Measurements from ENCODE around the gene ATP1B2.

Gene ATP1B2, protein sequence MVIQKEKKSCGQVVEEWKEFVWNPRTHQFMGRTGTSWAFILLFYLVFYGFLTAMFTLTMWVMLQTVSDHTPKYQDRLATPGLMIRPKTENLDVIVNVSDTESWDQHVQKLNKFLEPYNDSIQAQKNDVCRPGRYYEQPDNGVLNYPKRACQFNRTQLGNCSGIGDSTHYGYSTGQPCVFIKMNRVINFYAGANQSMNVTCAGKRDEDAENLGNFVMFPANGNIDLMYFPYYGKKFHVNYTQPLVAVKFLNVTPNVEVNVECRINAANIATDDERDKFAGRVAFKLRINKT

DNA sequence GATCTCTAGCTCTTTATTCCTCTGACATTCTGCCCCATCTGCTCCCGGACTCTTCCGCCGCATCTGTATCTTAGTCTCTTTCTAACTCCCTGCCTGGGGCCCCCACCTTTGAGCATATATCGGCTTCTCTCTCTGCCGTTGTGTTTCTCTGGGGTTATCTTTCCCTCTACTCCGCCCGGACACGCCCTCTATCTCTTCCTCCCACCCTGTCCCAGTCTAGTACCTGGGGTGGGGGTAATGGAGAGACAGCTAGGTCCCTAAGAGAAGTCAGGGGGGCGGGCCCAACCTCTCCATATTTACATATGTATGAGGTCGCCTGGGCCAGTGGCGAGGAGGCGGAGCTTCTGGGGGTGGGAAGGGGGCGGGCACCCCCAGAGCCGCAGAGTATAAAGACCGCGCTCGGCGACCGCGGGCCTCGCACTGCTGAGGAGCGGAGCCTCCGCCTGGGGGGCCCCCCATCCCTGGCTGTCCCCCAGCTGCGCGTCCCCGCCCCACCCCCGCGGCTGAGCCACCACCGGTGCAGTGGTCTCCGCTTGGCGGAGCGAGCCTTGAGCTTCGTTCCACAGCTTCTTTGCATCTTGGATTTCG is at the start of gene ATP1B2:
ATP1B2 (plus strand) TSS at position 418 of the 588 bp plus-strand sequence. CDS start 593 bp downstream, outside the sequence.
- no peaks in the 10 kb centered on the region for H3K36me3 ChIP-seq (ENCODE audit: control insufficient read depth in 1 of 2, insufficient read depth in 2 of 2, low read length in 2 of 2)
- H3K9me3 ChIP-seq (ENCODE audit: control insufficient read depth in 1 of 2, low read length in 2 of 2) = no peaks in the 10 kb centered on the region
- H3K9ac ChIP-seq (ENCODE audit: low read depth in 1 of 2, low read length in 2 of 2) = no peak within 1 kb of the TSS
- H3K27ac ChIP-seq (ENCODE audit: low read depth, low read length) = no peak within 1 kb of the TSS
- H3K4me3 ChIP-seq (ENCODE audit: low read depth in 1 of 2, low read length in 2 of 2) = peak within 1 kb of the TSS; percentile 60
- peaks cover 35 to 41% of the 10 kb centered on the region in 2 donors for H3K27me3 ChIP-seq (ENCODE audit: control insufficient read depth in 1 of 2, insufficient read depth in 2 of 2, low read length in 2 of 2)
- H3K4me1 ChIP-seq (ENCODE audit: control insufficient read depth in 1 of 2, insufficient read depth in 2 of 2, low read length in 2 of 2) = peaks cover 9% of the 10 kb centered on the region in 2 donors

DNA sequence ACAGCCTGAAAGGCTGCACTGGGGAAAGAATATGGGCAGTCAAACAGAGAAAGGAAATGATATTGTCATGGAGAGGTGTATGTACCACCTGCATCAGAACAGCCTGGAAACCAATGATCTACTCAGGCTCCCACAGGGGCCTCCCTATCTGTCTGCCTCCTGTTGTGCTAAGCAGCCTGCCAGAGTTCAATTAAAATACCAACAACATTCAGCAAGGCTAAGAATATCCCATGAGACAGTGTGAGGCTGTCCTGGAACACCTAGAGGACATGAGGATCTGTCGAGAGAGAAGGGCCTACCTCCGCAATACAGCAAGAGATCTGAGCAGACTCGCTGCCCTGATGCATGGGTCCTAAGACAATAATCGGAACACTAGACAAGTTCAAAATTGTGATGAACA is 44.4 kb upstream of the ATP1B2 start:
- no peak overlapping the region for H3K9ac ChIP-seq (ENCODE audit: low read depth in 1 of 2, low read length in 2 of 2)
- H3K27ac ChIP-seq (ENCODE audit: low read depth, low read length) = no peak overlapping the region
- no peak overlapping the region for H3K4me3 ChIP-seq (ENCODE audit: low read depth in 1 of 2, low read length in 2 of 2)
- no peaks in the 10 kb centered on the region for H3K9me3 ChIP-seq (ENCODE audit: control insufficient read depth in 1 of 2, low read length in 2 of 2)
- H3K27me3 ChIP-seq (ENCODE audit: control insufficient read depth in 1 of 2, insufficient read depth in 2 of 2, low read length in 2 of 2) = no peaks in the 10 kb centered on the region
- no peaks in the 10 kb centered on the region for H3K4me1 ChIP-seq (ENCODE audit: control insufficient read depth in 1 of 2, insufficient read depth in 2 of 2, low read length in 2 of 2)
- H3K36me3 ChIP-seq (ENCODE audit: control insufficient read depth in 1 of 2, insufficient read depth in 2 of 2, low read length in 2 of 2) = peaks cover 16 to 51% of the 10 kb centered on the region in 2 donors

DNA sequence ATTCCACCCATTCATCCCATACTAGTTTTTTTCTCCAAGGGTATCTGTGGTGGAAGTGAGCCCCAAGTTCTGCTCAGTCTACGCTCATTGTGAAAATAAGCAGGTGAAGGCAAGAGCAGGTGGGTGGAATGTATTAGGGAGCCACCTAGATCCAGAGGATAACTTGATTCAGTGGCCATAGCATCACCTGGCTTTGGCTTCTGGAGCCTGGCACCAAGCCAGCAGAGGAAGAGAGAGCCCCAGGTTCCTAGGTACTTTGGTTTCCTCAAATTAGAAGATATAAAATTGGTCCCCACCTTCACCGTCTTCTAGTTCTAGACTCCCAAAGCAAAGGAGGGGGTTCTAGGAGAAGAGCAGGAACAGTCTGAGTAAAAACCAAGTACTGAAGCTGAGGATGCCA is 40.1 kb upstream of the ATP1B2 start:
- Histone ChIP-seq H3K4me1 (ENCODE audit: control insufficient read depth in 1 of 2, insufficient read depth in 2 of 2, low read length in 2 of 2) (peaks cover 18 to 24% of the 10 kb centered on the region in 2 donors), H3K9ac (ENCODE audit: low read depth in 1 of 2, low read length in 2 of 2) (no peak overlapping the region), H3K27ac (ENCODE audit: low read depth, low read length) (no peak overlapping the region), H3K4me3 (ENCODE audit: low read depth in 1 of 2, low read length in 2 of 2) (no peak overlapping the region), H3K9me3 (ENCODE audit: control insufficient read depth in 1 of 2, low read length in 2 of 2) (no peaks in the 10 kb centered on the region), H3K36me3 (ENCODE audit: control insufficient read depth in 1 of 2, insufficient read depth in 2 of 2, low read length in 2 of 2) (peaks cover 0 to 18% of the 10 kb centered on the region in 2 donors), H3K27me3 (ENCODE audit: control insufficient read depth in 1 of 2, insufficient read depth in 2 of 2, low read length in 2 of 2) (no peaks in the 10 kb centered on the region)

DNA sequence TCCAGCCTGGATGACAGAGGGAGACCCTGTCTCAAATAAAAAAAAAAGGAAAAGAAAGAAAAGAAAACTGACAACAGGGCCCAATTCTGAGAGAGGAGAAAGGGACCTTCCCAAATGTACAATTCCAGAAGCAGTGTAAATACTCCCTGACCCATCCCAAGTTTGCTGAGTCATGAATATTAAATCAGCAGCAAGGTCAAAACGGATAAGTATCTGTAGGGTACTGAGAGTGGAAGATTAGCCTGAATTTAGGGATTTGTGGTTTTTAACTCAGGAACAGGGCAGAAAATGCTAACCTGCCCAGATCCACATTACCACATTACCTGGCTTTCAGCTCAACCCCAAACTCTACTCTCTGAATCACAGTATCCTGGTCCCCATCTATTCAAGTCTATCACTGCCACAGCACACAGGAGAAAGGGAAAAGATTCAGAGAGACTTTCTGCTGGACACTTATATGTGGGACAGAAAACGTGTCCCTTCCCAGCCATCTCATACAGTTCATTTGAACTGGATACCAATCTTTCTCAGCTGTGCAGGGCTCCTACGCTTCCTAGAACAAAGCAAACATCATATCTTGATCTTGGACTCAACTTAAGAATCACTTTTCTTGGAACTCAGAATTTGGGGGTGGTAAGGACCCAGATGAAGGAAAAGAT is 39.0 kb upstream of the ATP1B2 start:
- Histone ChIP-seq H3K4me1 (ENCODE audit: control insufficient read depth in 1 of 2, insufficient read depth in 2 of 2, low read length in 2 of 2) (peaks cover 18 to 24% of the 10 kb centered on the region in 2 donors), H3K27ac (ENCODE audit: low read depth, low read length) (no peak overlapping the region), H3K36me3 (ENCODE audit: control insufficient read depth in 1 of 2, insufficient read depth in 2 of 2, low read length in 2 of 2) (peaks cover 0 to 11% of the 10 kb centered on the region in 2 donors), H3K9me3 (ENCODE audit: control insufficient read depth in 1 of 2, low read length in 2 of 2) (no peaks in the 10 kb centered on the region), H3K27me3 (ENCODE audit: control insufficient read depth in 1 of 2, insufficient read depth in 2 of 2, low read length in 2 of 2) (no peaks in the 10 kb centered on the region), H3K9ac (ENCODE audit: low read depth in 1 of 2, low read length in 2 of 2) (no peak overlapping the region), H3K4me3 (ENCODE audit: low read depth in 1 of 2, low read length in 2 of 2) (no peak overlapping the region)

DNA sequence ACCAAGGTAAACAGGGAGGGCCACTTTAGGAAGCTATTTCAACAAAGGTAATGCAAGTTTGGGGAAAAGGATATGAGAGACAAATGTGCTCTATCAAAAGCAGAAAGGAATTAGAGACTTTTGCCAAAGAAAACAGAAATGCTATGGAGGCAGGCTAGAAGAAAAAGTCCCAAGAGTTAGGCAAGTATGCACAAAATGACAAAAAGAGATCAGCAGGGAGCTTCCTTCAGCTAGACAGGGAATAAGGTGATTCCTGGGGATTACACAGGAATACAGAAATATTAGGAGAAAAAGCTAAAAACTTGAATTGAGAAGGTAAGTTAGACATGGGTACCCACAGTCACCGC is 38.5 kb upstream of the ATP1B2 start:
- H3K9ac ChIP-seq (ENCODE audit: low read depth in 1 of 2, low read length in 2 of 2) = no peak overlapping the region
- no peaks in the 10 kb centered on the region for H3K27me3 ChIP-seq (ENCODE audit: control insufficient read depth in 1 of 2, insufficient read depth in 2 of 2, low read length in 2 of 2)
- no peaks in the 10 kb centered on the region for H3K9me3 ChIP-seq (ENCODE audit: control insufficient read depth in 1 of 2, low read length in 2 of 2)
- no peak overlapping the region for H3K4me3 ChIP-seq (ENCODE audit: low read depth in 1 of 2, low read length in 2 of 2)
- no peak overlapping the region for H3K27ac ChIP-seq (ENCODE audit: low read depth, low read length)
- peaks cover 0 to 11% of the 10 kb centered on the region in 2 donors for H3K36me3 ChIP-seq (ENCODE audit: control insufficient read depth in 1 of 2, insufficient read depth in 2 of 2, low read length in 2 of 2)
- H3K4me1 ChIP-seq (ENCODE audit: control insufficient read depth in 1 of 2, insufficient read depth in 2 of 2, low read length in 2 of 2) = peaks cover 18 to 24% of the 10 kb centered on the region in 2 donors

DNA sequence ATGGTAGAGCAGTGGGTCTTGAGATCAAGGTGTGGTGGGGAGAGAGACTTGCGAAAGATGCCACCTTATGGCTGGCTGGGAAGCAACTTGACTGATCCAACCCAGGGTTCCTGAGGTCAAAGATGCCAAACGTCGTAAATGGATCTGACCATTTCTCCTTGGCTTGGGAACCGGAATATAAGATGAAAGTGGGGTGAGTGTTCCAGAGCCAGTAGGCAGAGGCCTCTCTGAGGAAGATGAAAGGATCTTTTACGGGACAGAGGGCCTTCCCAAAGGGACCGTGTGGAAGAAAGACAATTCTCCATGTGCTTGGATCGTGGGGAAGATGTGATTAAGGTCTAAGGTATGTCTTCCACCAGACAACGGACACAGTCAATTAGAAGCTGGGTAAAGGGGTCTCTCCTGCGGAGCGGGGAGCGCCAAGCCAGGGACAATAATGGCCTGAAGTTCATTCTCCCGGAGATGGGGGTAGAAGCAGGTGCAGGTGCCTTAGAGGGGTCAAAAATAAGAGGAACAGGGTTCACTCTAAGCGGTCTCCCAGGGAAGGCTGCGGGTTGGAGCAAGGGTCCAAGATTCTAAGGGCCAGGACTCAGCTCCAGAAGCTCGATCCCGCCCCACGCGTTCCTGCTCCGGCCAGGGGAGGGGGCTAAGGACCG is 36.8 kb upstream of the ATP1B2 start:
- no peaks in the 10 kb centered on the region for H3K9me3 ChIP-seq (ENCODE audit: control insufficient read depth in 1 of 2, low read length in 2 of 2)
- peaks cover 0 to 11% of the 10 kb centered on the region in 2 donors for H3K36me3 ChIP-seq (ENCODE audit: control insufficient read depth in 1 of 2, insufficient read depth in 2 of 2, low read length in 2 of 2)
- peak overlapping the region; percentile 85 for H3K27ac ChIP-seq (ENCODE audit: low read depth, low read length)
- peak overlapping the region; percentile 81 to 83 for H3K4me3 ChIP-seq (ENCODE audit: low read depth in 1 of 2, low read length in 2 of 2)
- peak overlapping the region; percentile 88 to 89 for H3K9ac ChIP-seq (ENCODE audit: low read depth in 1 of 2, low read length in 2 of 2)
- H3K4me1 ChIP-seq (ENCODE audit: control insufficient read depth in 1 of 2, insufficient read depth in 2 of 2, low read length in 2 of 2) = peaks cover 18 to 24% of the 10 kb centered on the region in 2 donors
- H3K27me3 ChIP-seq (ENCODE audit: control insufficient read depth in 1 of 2, insufficient read depth in 2 of 2, low read length in 2 of 2) = no peaks in the 10 kb centered on the region

DNA sequence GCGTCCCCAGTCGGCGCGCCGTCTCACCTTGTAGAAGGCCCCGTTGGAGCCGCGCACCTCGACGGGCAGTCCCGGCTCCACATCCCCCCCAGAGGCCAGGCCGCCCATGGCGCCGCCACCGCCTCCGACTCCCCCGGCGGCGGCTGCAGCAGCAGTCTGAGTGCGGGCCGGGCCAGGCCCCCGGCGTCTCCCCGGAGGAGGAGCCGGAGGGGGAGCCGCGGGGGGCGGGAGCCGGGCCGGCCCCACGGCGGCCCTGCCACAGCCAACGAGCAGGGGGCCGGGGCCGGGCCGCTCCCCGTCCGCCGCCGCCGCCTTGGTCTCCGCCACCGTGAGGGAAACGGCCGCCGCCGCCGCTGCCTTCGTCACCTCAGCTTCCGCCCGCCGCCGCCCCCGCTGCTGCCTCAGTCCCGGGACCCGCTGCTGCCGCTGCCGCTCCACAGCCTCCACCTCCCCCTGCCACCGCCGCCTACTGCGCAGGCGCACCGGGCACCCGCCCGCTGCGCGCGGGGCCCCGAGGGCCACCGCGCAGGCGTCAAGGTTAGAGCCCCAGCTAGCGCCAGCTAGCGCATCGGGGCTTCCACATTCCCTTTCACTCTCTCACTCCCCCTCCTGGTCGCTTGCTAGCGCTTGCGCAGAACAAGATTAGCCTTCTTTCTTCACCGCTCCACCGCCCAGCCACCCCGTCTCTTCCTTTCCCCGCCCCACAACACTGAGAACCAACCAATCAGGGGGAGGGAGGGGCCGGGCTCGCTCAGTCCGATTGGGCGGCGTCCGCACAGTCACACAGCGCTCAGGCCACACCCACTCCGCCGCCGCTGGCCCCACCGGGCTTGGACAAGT is 36.1 kb upstream of the ATP1B2 start, which contains the start of gene FXR2:
FXR2 (minus strand) TSS at position 473 of the 840 bp plus-strand sequence; CDS start at position 108, 365 bp downstream.
- Histone ChIP-seq H3K4me3 (ENCODE audit: low read depth in 1 of 2, low read length in 2 of 2) (peak within 1 kb of the TSS; percentile 81 to 83), H3K9ac (ENCODE audit: low read depth in 1 of 2, low read length in 2 of 2) (peak within 1 kb of the TSS; percentile 88 to 89), H3K27ac (ENCODE audit: low read depth, low read length) (peak within 1 kb of the TSS; percentile 85), H3K36me3 (ENCODE audit: control insufficient read depth in 1 of 2, insufficient read depth in 2 of 2, low read length in 2 of 2) (peaks cover 0 to 11% of the 10 kb centered on the region in 2 donors), H3K9me3 (ENCODE audit: control insufficient read depth in 1 of 2, low read length in 2 of 2) (no peaks in the 10 kb centered on the region), H3K4me1 (ENCODE audit: control insufficient read depth in 1 of 2, insufficient read depth in 2 of 2, low read length in 2 of 2) (peaks cover 18 to 24% of the 10 kb centered on the region in 2 donors), H3K27me3 (ENCODE audit: control insufficient read depth in 1 of 2, insufficient read depth in 2 of 2, low read length in 2 of 2) (no peaks in the 10 kb centered on the region)

DNA sequence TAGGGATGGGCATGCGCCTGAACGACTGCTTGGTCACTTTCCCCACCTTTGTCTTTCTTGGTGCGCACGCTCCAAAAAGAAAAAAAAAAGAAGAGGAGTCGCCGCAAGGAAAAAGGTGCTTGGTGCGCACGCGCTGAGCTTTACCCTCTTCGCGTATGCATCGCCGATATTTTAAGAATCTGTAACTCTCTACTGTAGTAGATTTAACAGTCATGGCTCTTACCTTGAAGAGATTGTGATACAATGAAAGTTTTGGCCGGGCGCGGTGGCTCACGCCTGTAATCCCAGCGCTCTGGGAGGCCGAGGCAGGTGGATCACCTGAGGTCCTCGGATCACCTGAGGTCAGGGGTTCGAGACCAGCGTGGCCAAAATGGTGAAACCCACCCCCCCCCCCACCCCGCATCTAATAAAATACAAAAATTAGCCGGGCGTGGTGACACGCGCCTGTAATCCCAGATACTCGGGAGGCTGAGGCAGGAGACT is 35.4 kb upstream of the ATP1B2 start:
- peak overlapping the region; percentile 62 to 69 for H3K4me3 ChIP-seq (ENCODE audit: low read depth in 1 of 2, low read length in 2 of 2)
- H3K36me3 ChIP-seq (ENCODE audit: control insufficient read depth in 1 of 2, insufficient read depth in 2 of 2, low read length in 2 of 2) = peaks cover 0 to 7% of the 10 kb centered on the region in 2 donors
- peaks cover 18 to 24% of the 10 kb centered on the region in 2 donors for H3K4me1 ChIP-seq (ENCODE audit: control insufficient read depth in 1 of 2, insufficient read depth in 2 of 2, low read length in 2 of 2)
- peak overlapping the region; percentile 69 for H3K27ac ChIP-seq (ENCODE audit: low read depth, low read length)
- H3K9me3 ChIP-seq (ENCODE audit: control insufficient read depth in 1 of 2, low read length in 2 of 2) = no peaks in the 10 kb centered on the region
- H3K27me3 ChIP-seq (ENCODE audit: control insufficient read depth in 1 of 2, insufficient read depth in 2 of 2, low read length in 2 of 2) = no peaks in the 10 kb centered on the region
- peak overlapping the region; percentile 20 to 28 for H3K9ac ChIP-seq (ENCODE audit: low read depth in 1 of 2, low read length in 2 of 2)

DNA sequence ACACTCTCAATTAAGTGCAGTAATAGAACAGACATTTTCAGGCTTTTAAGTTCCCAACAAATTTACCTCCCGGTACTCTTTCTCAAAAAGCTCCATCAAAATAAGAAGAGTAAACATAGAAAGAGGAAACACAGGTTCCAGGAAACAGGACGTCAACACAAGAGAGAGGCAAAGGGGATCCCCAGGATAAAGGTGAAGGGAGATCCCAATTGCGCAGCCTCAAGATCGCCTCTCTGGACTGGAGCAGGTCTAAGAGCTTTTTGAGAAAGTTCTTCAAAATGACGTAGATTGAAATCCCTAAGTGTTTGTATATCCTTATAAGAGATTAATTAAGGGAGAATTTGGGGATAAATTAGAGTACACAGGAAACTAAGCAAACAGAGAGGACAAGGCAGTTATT is 32.1 kb upstream of the ATP1B2 start:
- Histone ChIP-seq H3K9ac (ENCODE audit: low read depth in 1 of 2, low read length in 2 of 2) (no peak overlapping the region), H3K27me3 (ENCODE audit: control insufficient read depth in 1 of 2, insufficient read depth in 2 of 2, low read length in 2 of 2) (no peaks in the 10 kb centered on the region), H3K9me3 (ENCODE audit: control insufficient read depth in 1 of 2, low read length in 2 of 2) (no peaks in the 10 kb centered on the region), H3K36me3 (ENCODE audit: control insufficient read depth in 1 of 2, insufficient read depth in 2 of 2, low read length in 2 of 2) (no peaks in the 10 kb centered on the region), H3K27ac (ENCODE audit: low read depth, low read length) (no peak overlapping the region), H3K4me3 (ENCODE audit: low read depth in 1 of 2, low read length in 2 of 2) (no peak overlapping the region), H3K4me1 (ENCODE audit: control insufficient read depth in 1 of 2, insufficient read depth in 2 of 2, low read length in 2 of 2) (peaks cover 3 to 4% of the 10 kb centered on the region in 2 donors)
